ENCODE results near the gene NHLRC1. TPM values are rescaled to one million over a fixed set of nuclear protein-coding genes. Genes with fewer than 3 reads are reported as not detected.

Gene NHLRC1
- total RNA-seq, 1 donor from 2014 or later: 0.17 TPM

DNA sequence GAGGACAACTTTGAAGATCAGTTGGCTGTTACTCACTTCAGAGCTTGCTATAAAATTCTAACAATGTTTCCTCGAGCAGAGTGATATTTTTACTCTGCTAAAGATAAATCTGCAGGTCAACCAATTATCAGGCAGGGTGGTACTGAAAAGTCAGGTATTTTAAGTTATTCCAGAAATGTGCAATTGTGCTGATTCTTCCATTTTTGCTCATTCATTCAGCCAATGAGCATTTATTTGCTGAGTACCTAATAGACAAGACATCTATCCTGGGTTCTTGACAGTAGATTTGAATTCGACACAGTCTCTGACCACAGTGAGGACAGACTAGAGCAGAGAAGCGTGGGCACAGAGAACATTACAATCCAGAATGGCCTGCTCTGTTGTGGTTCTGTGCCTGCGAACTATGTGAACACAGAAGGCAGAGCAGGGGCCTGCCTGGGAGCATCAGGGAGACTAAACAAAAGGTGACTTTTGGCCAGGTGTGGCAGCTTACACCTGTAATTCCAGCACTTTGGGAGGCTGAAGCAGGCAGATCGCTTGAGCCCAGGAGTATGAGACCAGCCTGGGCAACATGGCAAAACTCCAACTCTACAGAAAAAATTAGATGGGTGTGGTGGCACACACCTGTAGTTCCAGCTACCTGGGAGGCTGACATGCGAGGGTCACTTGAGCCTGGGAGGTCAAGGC, 17.6 kb upstream of the NHLRC1 start:
- Mint-ChIP-seq H3K9me3 (ENCODE audit: unreplicated experiment) (no peaks in the 10 kb centered on the region), H3K27ac (ENCODE audit: unreplicated experiment) (no peak overlapping the region), H3K27me3 (ENCODE audit: unreplicated experiment) (no peaks in the 10 kb centered on the region), H3K4me3 (ENCODE audit: unreplicated experiment) (no peak overlapping the region), H3K4me1 (ENCODE audit: low read depth, unreplicated experiment) (no peaks in the 10 kb centered on the region), H3K36me3 (ENCODE audit: unreplicated experiment) (no peaks in the 10 kb centered on the region)
- DNase-seq: no peak
- TF ChIP-seq, protein P1, sequence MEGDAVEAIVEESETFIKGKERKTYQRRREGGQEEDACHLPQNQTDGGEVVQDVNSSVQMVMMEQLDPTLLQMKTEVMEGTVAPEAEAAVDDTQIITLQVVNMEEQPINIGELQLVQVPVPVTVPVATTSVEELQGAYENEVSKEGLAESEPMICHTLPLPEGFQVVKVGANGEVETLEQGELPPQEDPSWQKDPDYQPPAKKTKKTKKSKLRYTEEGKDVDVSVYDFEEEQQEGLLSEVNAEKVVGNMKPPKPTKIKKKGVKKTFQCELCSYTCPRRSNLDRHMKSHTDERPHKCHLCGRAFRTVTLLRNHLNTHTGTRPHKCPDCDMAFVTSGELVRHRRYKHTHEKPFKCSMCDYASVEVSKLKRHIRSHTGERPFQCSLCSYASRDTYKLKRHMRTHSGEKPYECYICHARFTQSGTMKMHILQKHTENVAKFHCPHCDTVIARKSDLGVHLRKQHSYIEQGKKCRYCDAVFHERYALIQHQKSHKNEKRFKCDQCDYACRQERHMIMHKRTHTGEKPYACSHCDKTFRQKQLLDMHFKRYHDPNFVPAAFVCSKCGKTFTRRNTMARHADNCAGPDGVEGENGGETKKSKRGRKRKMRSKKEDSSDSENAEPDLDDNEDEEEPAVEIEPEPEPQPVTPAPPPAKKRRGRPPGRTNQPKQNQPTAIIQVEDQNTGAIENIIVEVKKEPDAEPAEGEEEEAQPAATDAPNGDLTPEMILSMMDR (IDR thresholded peaks at IDR 0.05; ENCODE audit: partially characterized antibody, unreplicated experiment): no peak

DNA sequence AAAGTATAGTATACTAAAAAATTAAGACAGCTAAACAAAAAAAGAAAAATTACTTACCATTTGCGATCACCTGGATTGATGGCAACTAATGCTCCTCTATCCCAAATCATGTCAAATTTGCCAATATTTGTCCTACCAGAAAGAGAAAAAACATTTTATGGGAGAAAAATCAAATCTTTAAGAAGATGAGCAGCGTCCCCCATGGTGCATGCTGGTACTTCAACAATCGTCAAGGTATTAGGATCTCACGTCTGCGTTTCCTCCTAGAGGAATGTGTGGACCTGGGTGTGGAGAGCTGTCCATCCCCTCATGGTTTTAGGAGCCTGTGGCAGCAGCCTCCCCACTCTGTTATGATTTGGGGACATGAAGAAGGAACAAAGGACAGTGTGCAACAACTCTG, 16.4 kb upstream of the NHLRC1 start:
- TF ChIP-seq, protein P1 (IDR thresholded peaks at IDR 0.05; ENCODE audit: partially characterized antibody, unreplicated experiment): peak; percentile 16
- no peak overlapping the region for H3K27ac Mint-ChIP-seq (ENCODE audit: unreplicated experiment)
- DNase-seq: no peak
- H3K9me3 Mint-ChIP-seq (ENCODE audit: unreplicated experiment): no peaks in the 10 kb centered on the region
- H3K36me3 Mint-ChIP-seq (ENCODE audit: unreplicated experiment): no peaks in the 10 kb centered on the region
- no peaks in the 10 kb centered on the region for H3K27me3 Mint-ChIP-seq (ENCODE audit: unreplicated experiment)
- no peak overlapping the region for H3K4me3 Mint-ChIP-seq (ENCODE audit: unreplicated experiment)
- no peaks in the 10 kb centered on the region for H3K4me1 Mint-ChIP-seq (ENCODE audit: low read depth, unreplicated experiment)

DNA sequence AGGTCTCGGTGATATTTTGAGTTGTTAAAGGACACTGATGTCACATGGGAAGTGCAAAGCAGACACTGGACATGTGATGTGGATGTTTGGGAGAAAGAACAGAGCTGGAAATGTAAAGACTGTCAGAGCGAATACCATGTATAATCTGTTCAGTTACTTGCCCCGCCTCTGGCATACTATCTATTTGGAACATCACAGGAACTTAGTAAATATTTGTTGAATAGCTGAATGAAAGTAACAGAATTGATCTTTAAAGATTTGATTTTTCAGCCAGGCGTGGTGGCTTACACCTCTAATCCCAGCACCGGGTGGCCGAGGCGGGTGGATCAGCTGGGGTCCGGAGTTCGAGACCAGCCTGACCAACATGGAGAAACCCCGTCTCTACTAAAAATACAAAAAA, 13.8 kb upstream of the NHLRC1 start:
- Mint-ChIP-seq H3K4me3 (ENCODE audit: unreplicated experiment) (no peak overlapping the region), H3K9me3 (ENCODE audit: unreplicated experiment) (no peaks in the 10 kb centered on the region), H3K27ac (ENCODE audit: unreplicated experiment) (no peak overlapping the region), H3K36me3 (ENCODE audit: unreplicated experiment) (no peaks in the 10 kb centered on the region), H3K4me1 (ENCODE audit: low read depth, unreplicated experiment) (no peaks in the 10 kb centered on the region), H3K27me3 (ENCODE audit: unreplicated experiment) (no peaks in the 10 kb centered on the region)
- no peak for DNase-seq
- TF ChIP-seq, protein P1 (IDR thresholded peaks at IDR 0.05; ENCODE audit: partially characterized antibody, unreplicated experiment): no peak

DNA sequence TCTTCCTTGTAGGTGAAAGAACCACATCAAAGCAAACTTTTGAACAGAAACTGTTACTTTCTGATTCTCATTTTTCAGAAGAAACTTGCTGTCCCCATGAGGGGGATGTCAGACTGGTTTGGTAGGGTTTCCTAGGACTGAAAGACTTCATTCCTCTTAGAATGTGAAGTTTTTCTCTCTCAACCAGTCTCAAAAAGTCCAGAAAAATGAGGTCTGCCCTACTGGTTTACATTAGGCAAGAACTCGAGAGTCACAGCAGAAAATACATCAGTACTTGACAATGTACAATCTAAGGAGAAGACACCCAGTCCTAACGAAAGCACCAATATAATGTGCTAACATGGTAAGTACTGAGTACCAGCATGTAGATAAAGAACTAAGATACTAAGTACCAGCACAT, 12.7 kb upstream of the NHLRC1 start:
- TF ChIP-seq, protein P1 (IDR thresholded peaks at IDR 0.05; ENCODE audit: partially characterized antibody, unreplicated experiment): no peak
- no peak for DNase-seq
- H3K36me3 Mint-ChIP-seq (ENCODE audit: unreplicated experiment): no peaks in the 10 kb centered on the region
- H3K27ac Mint-ChIP-seq (ENCODE audit: unreplicated experiment): no peak overlapping the region
- H3K4me1 Mint-ChIP-seq (ENCODE audit: low read depth, unreplicated experiment): no peaks in the 10 kb centered on the region
- H3K27me3 Mint-ChIP-seq (ENCODE audit: unreplicated experiment): no peaks in the 10 kb centered on the region
- no peaks in the 10 kb centered on the region for H3K9me3 Mint-ChIP-seq (ENCODE audit: unreplicated experiment)
- H3K4me3 Mint-ChIP-seq (ENCODE audit: unreplicated experiment): no peak overlapping the region

DNA sequence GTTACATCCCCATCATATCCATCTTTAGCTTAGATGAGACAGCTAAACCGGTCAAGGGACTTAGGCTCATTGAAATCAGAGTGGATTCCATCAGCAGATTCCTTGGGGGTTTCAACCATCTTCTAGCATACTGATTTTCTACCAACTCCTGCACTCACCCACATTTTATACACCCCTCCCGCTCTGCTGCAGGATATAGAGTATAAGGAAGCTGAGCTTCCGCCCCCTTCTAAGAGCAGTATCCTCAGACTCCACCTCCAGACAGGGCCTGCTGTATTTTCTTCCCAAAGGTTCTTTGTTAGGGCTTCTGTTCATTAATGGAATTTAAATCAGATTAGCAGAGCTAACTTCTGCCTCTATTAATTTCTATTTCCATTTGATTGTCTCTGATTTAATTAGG, 9.9 kb upstream of the NHLRC1 start:
- no peaks in the 10 kb centered on the region for H3K4me1 Mint-ChIP-seq (ENCODE audit: low read depth, unreplicated experiment)
- TF ChIP-seq, protein P1 (IDR thresholded peaks at IDR 0.05; ENCODE audit: partially characterized antibody, unreplicated experiment): no peak
- DNase-seq: no peak
- no peaks in the 10 kb centered on the region for H3K27me3 Mint-ChIP-seq (ENCODE audit: unreplicated experiment)
- no peaks in the 10 kb centered on the region for H3K9me3 Mint-ChIP-seq (ENCODE audit: unreplicated experiment)
- no peak overlapping the region for H3K4me3 Mint-ChIP-seq (ENCODE audit: unreplicated experiment)
- no peaks in the 10 kb centered on the region for H3K36me3 Mint-ChIP-seq (ENCODE audit: unreplicated experiment)
- no peak overlapping the region for H3K27ac Mint-ChIP-seq (ENCODE audit: unreplicated experiment)

All from glutamatergic neuron (in vitro differentiated cells).